ENCODE measurements around the gene ACOXL.

The ACOXL gene

GRCh38 chr2:111165084-111165483 is 432.7 kb downstream of the ACOXL start:
- no peak for DNase-seq (ENCODE audit: low read depth)

- DNase-seq (ENCODE audit: low read depth) = no peak
Observed at GRCh38 chr2:111166115-111166514, 433.7 kb downstream of the ACOXL start.

- DNase-seq (ENCODE audit: low read depth) = no peak
Observed at GRCh38 chr2:111167076-111167862, 434.9 kb downstream of the ACOXL start.

- no peak for DNase-seq (ENCODE audit: low read depth)
Observed at GRCh38 chr2:111167863-111168162, 435.4 kb downstream of the ACOXL start.
